ENCODE measurements around the gene MRAS. TPM values are rescaled to one million over a fixed set of nuclear protein-coding genes. Genes with fewer than 3 reads are reported as not detected.

The MRAS gene
- total and polyA plus RNA-seq, 4 donors: 12.6 to 28.7 (median 22.3) TPM

- 93 to 97% methylated on average over 12 of the region's 12 CpGs for WGBS, 2 donors
- DNase-seq (no peak), ATAC-seq (ENCODE audit: insufficient read depth, low FRiP score) (no peak)
Measured at GRCh38 chr3:138326866-138327595, 21.3 kb upstream of the MRAS start.

GRCh38 chr3:138327831-138328230, 20.5 kb upstream of the MRAS start:
- no peak for DNase-seq
- Histone ChIP-seq H3K4me1 (ENCODE audit: control insufficient read depth in 5 of 5, insufficient read depth in 5 of 5, low read length in 5 of 5) (peaks cover 0 to 14% (median 6%) of the 10 kb centered on the region in 5 donors), H3K27ac (ENCODE audit: low read depth in 1 of 2, low read length in 1 of 2) (no peak overlapping the region), H3K4me3 (no peak overlapping the region), H3K9me3 (ENCODE audit: control insufficient read depth in 4 of 4, insufficient read depth in 3 of 4, low read length in 3 of 4) (no peaks in the 10 kb centered on the region), H3K36me3 (ENCODE audit: control insufficient read depth in 4 of 4, insufficient read depth in 4 of 4, low read length in 4 of 4) (no peaks in the 10 kb centered on the region), H3K27me3 (ENCODE audit: control insufficient read depth in 3 of 3, insufficient read depth in 3 of 3, low read length in 2 of 3) (no peaks in the 10 kb centered on the region), H3K9ac (ENCODE audit: insufficient read depth in 1 of 2, low read length in 2 of 2) (no peak overlapping the region)
- ATAC-seq (ENCODE audit: insufficient read depth, low FRiP score): no peak
- no peak for TF ChIP-seq CTCF (IDR thresholded peaks at IDR 0.05; ENCODE audit: control extremely low read depth, extremely low read depth)
- WGBS, 2 donors: 83 to 84% methylated on average over 4 of the region's 4 CpGs

More at GRCh38 chr3:138326866-138327595, 21.3 kb upstream of the MRAS start:
- no peak overlapping the region for H3K27ac ChIP-seq (ENCODE audit: low read depth in 1 of 2, low read length in 1 of 2)
- H3K36me3 ChIP-seq (ENCODE audit: control insufficient read depth in 4 of 4, insufficient read depth in 4 of 4, low read length in 4 of 4): no peaks in the 10 kb centered on the region
- peaks cover 0 to 14% (median 6%) of the 10 kb centered on the region in 5 donors for H3K4me1 ChIP-seq (ENCODE audit: control insufficient read depth in 5 of 5, insufficient read depth in 5 of 5, low read length in 5 of 5)
- no peak for TF ChIP-seq CTCF (IDR thresholded peaks at IDR 0.05; ENCODE audit: control extremely low read depth, extremely low read depth)
- no peaks in the 10 kb centered on the region for H3K9me3 ChIP-seq (ENCODE audit: control insufficient read depth in 4 of 4, insufficient read depth in 3 of 4, low read length in 3 of 4)
- no peak overlapping the region for H3K9ac ChIP-seq (ENCODE audit: insufficient read depth in 1 of 2, low read length in 2 of 2)
- H3K27me3 ChIP-seq (ENCODE audit: control insufficient read depth in 3 of 3, insufficient read depth in 3 of 3, low read length in 2 of 3): no peaks in the 10 kb centered on the region
- no peak overlapping the region for H3K4me3 ChIP-seq

- 39 to 44% methylated on average over 2 of the region's 2 CpGs for WGBS, 2 donors
- no peak for TF ChIP-seq CTCF (IDR thresholded peaks at IDR 0.05; ENCODE audit: control extremely low read depth, extremely low read depth)
Measured at GRCh38 chr3:138328341-138328740, 20.0 kb upstream of the MRAS start.

More at GRCh38 chr3:138328341-138328740, 20.0 kb upstream of the MRAS start:
- ATAC-seq (ENCODE audit: insufficient read depth, low FRiP score): no peak
- no peaks in the 10 kb centered on the region for H3K36me3 ChIP-seq (ENCODE audit: control insufficient read depth in 4 of 4, insufficient read depth in 4 of 4, low read length in 4 of 4)
- no peak overlapping the region for H3K4me3 ChIP-seq
- no peak overlapping the region for H3K9ac ChIP-seq (ENCODE audit: insufficient read depth in 1 of 2, low read length in 2 of 2)
- H3K27ac ChIP-seq (ENCODE audit: low read depth in 1 of 2, low read length in 1 of 2): no peak overlapping the region
- H3K9me3 ChIP-seq (ENCODE audit: control insufficient read depth in 4 of 4, insufficient read depth in 3 of 4, low read length in 3 of 4): no peaks in the 10 kb centered on the region
- no peaks in the 10 kb centered on the region for H3K27me3 ChIP-seq (ENCODE audit: control insufficient read depth in 3 of 3, insufficient read depth in 3 of 3, low read length in 2 of 3)
- peak in 1 of 3 donors; percentile 21 for DNase-seq
- peaks cover 0 to 14% (median 6%) of the 10 kb centered on the region in 5 donors for H3K4me1 ChIP-seq (ENCODE audit: control insufficient read depth in 5 of 5, insufficient read depth in 5 of 5, low read length in 5 of 5)
